GM19463 (cell line): ENCODE data around the gene DCD.
"Not testable (repeated sequence)": the region's sequence is repeated elsewhere in the genome, so short reads cannot be mapped to it uniquely, and the experiment has no call there.

ENCODE experiments used
- ATAC-seq: cut with Tn5 transposase; IDR thresholded peaks from one replicate; pipeline ENCODE4 v1.9.1; 2021; ENCODE audit warnings: mild to moderate bottlenecking, moderate library complexity; ENCODE audit not compliant: unreplicated experiment

The DCD gene

GRCh38 chr12:54654926-54655325 lies 6.8 kb upstream of the DCD start:
- no peak for ATAC-seq

- ATAC-seq: no peak
Observed at GRCh38 chr12:54653025-54653424, 4.9 kb upstream of the DCD start.

DNA sequence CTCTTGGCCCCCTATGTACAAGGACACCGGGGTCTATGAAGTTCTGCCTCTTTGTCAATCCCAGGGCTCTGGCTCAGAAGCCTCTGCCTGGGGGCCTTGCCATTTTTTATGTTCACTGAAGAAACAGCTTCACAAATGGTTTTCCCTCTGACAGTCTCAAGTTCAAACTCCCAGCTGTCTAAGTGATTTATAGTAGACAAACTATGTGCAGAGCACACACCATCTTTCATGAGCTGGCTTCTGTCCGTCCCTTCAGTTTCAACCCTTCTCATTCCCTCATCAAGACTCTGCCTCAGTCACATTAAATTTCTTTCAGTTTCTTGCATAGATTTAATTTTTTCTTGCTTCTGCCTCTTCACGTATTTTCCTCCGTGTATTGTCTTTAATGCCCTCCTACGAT lies 2.7 kb upstream of the DCD start:
- no peak for ATAC-seq

DNA sequence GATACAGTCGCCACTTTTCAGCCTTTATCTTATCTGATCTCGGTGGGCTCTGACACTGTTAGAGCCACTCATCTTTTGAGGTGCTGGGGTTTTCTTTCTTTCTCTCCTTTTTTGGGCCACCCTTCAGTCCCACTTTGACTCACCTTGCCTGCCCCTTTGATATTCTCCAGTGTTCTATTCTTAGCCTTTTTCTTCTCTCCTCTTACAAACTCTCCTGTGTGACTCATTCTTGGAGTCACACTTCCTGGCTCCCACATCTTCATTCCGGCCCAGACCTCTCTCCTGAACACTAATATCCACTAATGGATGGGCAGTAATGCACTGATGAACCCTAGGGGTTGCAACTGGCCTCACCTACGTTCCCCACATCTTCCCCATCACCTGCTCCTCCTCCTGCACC lies 2.2 kb upstream of the DCD start:
- ATAC-seq: no peak

GRCh38 chr12:54649825-54650224 lies 1.7 kb upstream of the DCD start:
- ATAC-seq: no peak

DNA sequence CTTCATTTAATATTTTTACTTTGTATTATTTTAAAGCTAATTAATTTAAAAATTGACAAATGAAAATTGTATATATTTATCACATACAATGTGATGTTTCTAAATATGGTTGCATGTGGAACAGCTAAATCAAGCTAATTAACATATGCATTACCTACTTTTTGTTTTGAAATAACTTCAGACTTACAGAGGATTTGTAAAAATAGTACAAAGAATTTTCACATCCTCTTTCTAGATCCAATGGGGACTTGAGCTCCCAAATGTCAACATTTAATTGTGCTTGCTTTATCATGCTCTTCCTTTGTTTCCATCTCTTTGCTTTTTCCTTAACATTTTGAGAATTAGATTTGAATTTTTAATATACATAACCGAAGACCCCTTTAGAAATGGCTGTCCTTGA lies 6.6 kb downstream of the DCD start:
- no peak for ATAC-seq

- no peak for ATAC-seq
Observed at GRCh38 chr12:54641089-54641488, 7.1 kb downstream of the DCD start.

GRCh38 chr12:54639112-54639511 lies 9.1 kb downstream of the DCD start:
- not testable (repeated sequence) for ATAC-seq

GRCh38 chr12:54634795-54635194 lies 13.4 kb downstream of the DCD start, which contains the start of gene LACRT:
Gene LACRT, minus strand, starts transcription at chr12:54634895. Its CDS starts 54 bp downstream, at chr12:54634841.
- ATAC-seq: no peak

DNA sequence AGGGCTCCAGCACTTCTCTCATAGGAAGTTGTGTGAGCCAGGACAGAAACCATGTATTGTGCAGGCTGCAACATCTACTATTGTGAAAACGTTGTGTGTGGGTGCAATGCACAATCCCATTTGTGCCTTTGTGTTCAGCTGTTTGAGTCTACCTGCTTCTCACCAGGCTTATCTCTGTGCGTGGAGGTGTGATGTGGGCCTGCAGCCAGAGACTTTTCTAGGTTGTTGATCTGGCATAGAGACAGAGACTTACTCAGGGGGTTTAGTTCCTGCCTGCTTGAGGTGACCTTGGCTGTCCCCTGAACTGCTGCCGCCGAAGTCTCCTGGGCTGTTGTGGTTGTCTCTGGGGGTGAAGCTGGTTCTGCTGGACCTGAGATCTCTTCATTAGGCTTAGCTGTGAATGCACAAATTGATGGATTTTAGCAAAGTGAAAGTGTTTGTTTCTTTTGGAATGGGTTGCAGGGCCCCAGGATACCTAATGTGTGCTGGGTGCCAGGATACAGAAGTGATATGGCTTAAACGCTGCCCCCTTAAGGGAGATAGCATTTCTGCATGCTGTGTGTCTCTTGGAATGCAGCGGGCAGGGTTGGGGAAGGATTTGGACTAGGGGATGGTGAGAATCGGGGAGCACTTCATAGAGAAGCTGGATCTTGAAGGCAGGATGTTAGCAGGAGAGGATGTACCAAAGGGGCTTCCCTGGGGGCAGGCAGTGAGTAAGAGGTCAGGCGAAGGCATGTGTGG lies 16.0 kb downstream of the DCD start:
- ATAC-seq: no peak

- ATAC-seq: no peak
Observed at GRCh38 chr12:54631551-54631950, 16.6 kb downstream of the DCD start.

GRCh38 chr12:54629925-54630324 lies 18.2 kb downstream of the DCD start:
- ATAC-seq: no peak

GRCh38 chr12:54628186-54628846 lies 19.8 kb downstream of the DCD start:
- no peak for ATAC-seq

DNA sequence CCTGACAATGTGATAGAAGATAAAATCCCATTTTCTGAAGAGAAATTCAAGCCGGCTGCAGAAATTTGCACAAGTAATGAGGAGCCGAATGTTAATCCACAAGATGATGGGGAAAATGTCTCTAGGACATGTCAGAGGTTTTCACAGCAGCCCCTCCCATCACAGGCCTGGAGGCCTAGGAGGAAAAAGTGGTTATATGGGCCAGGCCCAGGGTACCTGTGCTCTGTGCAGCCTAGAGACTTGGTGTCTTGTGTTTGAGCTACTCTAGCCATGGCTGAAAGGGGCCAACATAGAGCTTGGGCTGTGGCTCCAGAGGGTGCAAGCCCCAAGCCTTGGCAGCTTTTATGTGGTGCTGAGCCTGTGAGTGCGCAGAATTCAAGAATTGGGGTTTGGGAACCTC lies 20.9 kb downstream of the DCD start:
- ATAC-seq: no peak

DNA sequence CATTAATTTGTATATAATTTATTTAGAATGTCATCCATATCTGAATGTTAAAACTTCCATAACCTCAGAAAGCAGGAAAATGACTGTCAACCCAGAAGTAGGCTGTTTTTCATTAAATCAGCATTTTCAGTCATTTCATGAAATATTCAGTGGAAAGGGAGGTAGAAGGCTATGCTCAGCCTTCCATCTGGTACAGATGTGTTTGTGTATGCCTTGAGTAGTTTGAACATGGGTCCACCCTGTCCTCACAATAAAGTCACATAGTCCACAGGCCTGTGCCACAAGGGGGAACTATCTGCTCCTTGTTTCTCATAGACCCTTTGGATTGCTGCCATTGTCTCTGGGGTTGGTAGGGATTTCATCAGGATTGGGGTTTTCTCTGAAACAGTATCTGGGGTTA lies 22.6 kb downstream of the DCD start:
- no peak for ATAC-seq

- ATAC-seq: no peak
Observed at GRCh38 chr12:54624315-54625279, 23.6 kb downstream of the DCD start.

GRCh38 chr12:54622463-54623183 lies 25.5 kb downstream of the DCD start:
- no peak for ATAC-seq

- ATAC-seq: no peak
Observed at GRCh38 chr12:54616933-54617680, 31.1 kb downstream of the DCD start.

DNA sequence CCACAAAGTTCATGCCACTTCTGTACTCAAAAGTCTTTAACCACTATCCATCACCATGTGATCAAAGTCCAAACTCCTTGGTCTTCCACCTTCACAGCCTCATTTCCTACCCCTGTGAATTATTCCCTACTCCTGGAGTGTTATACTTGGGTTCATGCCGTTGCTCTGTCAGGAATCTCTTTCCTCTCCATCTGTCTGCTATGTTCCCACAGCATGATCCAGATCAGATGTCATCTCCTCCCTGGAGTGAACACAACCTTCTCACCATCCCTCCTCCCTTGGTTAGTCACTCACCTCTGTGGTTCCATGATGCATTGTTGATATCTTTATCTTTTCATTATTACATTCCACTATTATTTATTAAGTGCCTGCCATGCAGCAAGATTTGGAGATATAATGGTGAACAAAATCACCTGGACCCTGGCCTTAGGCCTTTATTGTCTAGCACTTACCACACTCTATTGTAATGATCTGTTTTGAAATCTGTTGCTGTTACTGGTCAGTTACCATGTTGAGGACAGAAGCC lies 35.9 kb downstream of the DCD start:
- no peak for ATAC-seq

GRCh38 chr12:54611715-54612149 lies 36.4 kb downstream of the DCD start:
- ATAC-seq: no peak
